Endothelial cell of umbilical vein (primary cell): ENCODE data around the gene ZNF709. TPM values are rescaled to one million over a fixed set of nuclear protein-coding genes. Genes with fewer than 3 reads are reported as not detected.

Experiments
- BruUV-seq: library from RNA; stranded (reverse); fragments of 400-500 nt; replicated peaks from 2 replicates; lab custom pipeline; 2021; lab: Mats Ljungman, UMichigan
- CTCF ChIA-PET: fragments of 300-600, 350-600 bp; sonication (Branson Sonifier 250); formaldehyde crosslinking; loops from one replicate; lab custom pipeline; 2021; ENCODE audit warnings: antibody characterized with exemption, inconsistent platforms; lab: Charles Lee
- POLR2A ChIA-PET: fragments of 300-600, 350-600 bp; sonication (Branson Sonifier 250); formaldehyde crosslinking; loops from one replicate; lab custom pipeline; 2021; ENCODE audit warnings: antibody characterized with exemption, inconsistent platforms; lab: Charles Lee
- DNase-seq: peaks from one replicate; pipeline ENCODE4 v3.0.0-alpha.2; 2011; ENCODE audit warnings: low read depth, low spot score
- FAIRE-seq: peaks from 2 replicates; lab custom pipeline; 2011; peaks lifted over from hg19 to GRCh38; lab: Jason Lieb, UNC
- H2AFZ ChIP-seq: 2 replicates; pipeline ENCODE4 v1.6.0; 2012; ENCODE audit warnings: low read depth, low read length, control low read depth, inconsistent platforms
- H3K27ac ChIP-seq: 2 replicates; pipeline ENCODE4 v1.5.1; 2011; ENCODE audit warnings: low read depth, mild to moderate bottlenecking, control low read depth, low read length, moderate library complexity; ENCODE audit not compliant: insufficient read depth
- H3K27me3 ChIP-seq, 2 experiments: 2 replicates each; pipeline versions ENCODE4 v1.6.0 to v1.6.1; 2011; ENCODE audit warnings: low read length in 2 of 2, mixed read lengths in 1 of 2; ENCODE audit not compliant: control insufficient read depth in 2 of 2, insufficient read depth in 2 of 2
- H3K36me3 ChIP-seq, 2 experiments: 2 replicates in 1 of 2; 3 replicates in 1 of 2; pipeline ENCODE4 v1.5.1; 2011; ENCODE audit warnings: low read length in 2 of 2, mild to moderate bottlenecking in 1 of 2, moderate library complexity in 1 of 2; ENCODE audit not compliant: control insufficient read depth in 2 of 2, insufficient read depth in 2 of 2; ENCODE audit errors: extremely low read depth in 1 of 2
- H3K4me1 ChIP-seq: 3 replicates; pipeline ENCODE4 v1.5.1; 2011; ENCODE audit warnings: mild to moderate bottlenecking, low read length; ENCODE audit not compliant: control insufficient read depth, insufficient read depth; ENCODE audit errors: extremely low read depth
- H3K4me2 ChIP-seq: 2 replicates; pipeline ENCODE4 v1.6.1; 2011; ENCODE audit warnings: low read length, control low read depth, mixed read lengths; ENCODE audit not compliant: insufficient read depth
- H3K4me3 ChIP-seq, 3 experiments: fragments of 200-600 bp in 1 of 3; sonication (generic), shearing (Covaris generic) in 1 of 3; replicated peaks in 1 of 3; 2 replicates each; pipeline ENCODE4 v1.5.1; 2011 to 2016; ENCODE audit warnings: control low read depth in 3 of 3, low read length in 3 of 3, mild to moderate bottlenecking in 2 of 3, inconsistent platforms in 1 of 3, low read depth in 1 of 3, moderate library complexity in 1 of 3; ENCODE audit not compliant: insufficient read depth in 1 of 3
- H3K79me2 ChIP-seq: 2 replicates; pipeline ENCODE4 v1.6.0; 2012; ENCODE audit warnings: low read length, inconsistent platforms; ENCODE audit not compliant: control insufficient read depth, insufficient read depth
- H3K9ac ChIP-seq: replicated peaks from 2 replicates; pipeline ENCODE3; 2011; ENCODE audit warnings: low read length, control low read depth; ENCODE audit not compliant: insufficient read depth; ENCODE audit errors: extremely low read depth
- H3K9me1 ChIP-seq: replicated peaks from 3 replicates; pipeline ENCODE4 v1.6.0; 2011; ENCODE audit warnings: mild to moderate bottlenecking, low read length; ENCODE audit not compliant: control insufficient read depth, insufficient read depth; ENCODE audit errors: extremely low read depth
- H3K9me3 ChIP-seq: replicated peaks from 2 replicates; pipeline ENCODE4 v1.5.1; 2012; ENCODE audit warnings: low read length, inconsistent platforms; ENCODE audit not compliant: control insufficient read depth, insufficient read depth
- H4K20me1 ChIP-seq: replicated peaks from 2 replicates; pipeline ENCODE3; 2011; ENCODE audit warnings: mild to moderate bottlenecking, low read length; ENCODE audit not compliant: control insufficient read depth, insufficient read depth; ENCODE audit errors: extremely low read depth
- EZH2 ChIP-seq: IDR thresholded peaks from 2 replicates; pipeline ENCODE4 v1.6.1; 2012; ENCODE audit warnings: borderline replicate concordance, low read depth, mild to moderate bottlenecking, moderate library complexity, low read length, inconsistent platforms; ENCODE audit not compliant: severe bottlenecking
- FOS ChIP-seq: IDR thresholded peaks from 2 replicates; pipeline ENCODE4 v1.6.1; 2011; ENCODE audit warnings: mild to moderate bottlenecking, low read length, moderate library complexity, borderline replicate concordance; ENCODE audit not compliant: insufficient read depth
- GATA2 ChIP-seq: IDR thresholded peaks from 2 replicates; pipeline ENCODE4 v1.7.0; 2011; ENCODE audit warnings: low read depth, mild to moderate bottlenecking, moderate library complexity, mixed read lengths, low read length; ENCODE audit not compliant: insufficient read length, insufficient read depth
- JUN ChIP-seq: IDR thresholded peaks from 2 replicates; pipeline ENCODE4 v1.6.1; 2011; ENCODE audit warnings: borderline replicate concordance, low read depth; ENCODE audit not compliant: insufficient read length, insufficient read depth
- MAX ChIP-seq: IDR thresholded peaks from 2 replicates; pipeline ENCODE4 v1.6.1; 2011; ENCODE audit not compliant: insufficient read depth, insufficient read length
- MYC ChIP-seq: IDR thresholded peaks from one replicate; pipeline ENCODE4 v1.6.1; 2011; ENCODE audit warnings: mild to moderate bottlenecking, low read depth, low read length
- POLR2A ChIP-seq: IDR thresholded peaks from 2 replicates; pipeline ENCODE4 v1.6.1; 2012; ENCODE audit warnings: low read depth, mild to moderate bottlenecking, control low read depth, low read length
- POLR2AphosphoS5 ChIP-seq: IDR thresholded peaks from 2 replicates; pipeline ENCODE4 v1.6.1; 2012; ENCODE audit warnings: low read depth, mild to moderate bottlenecking, control low read depth, low read length, moderate library complexity; ENCODE audit not compliant: insufficient read depth
- dilution Hi-C: fragments of 300-500 bp; cut with MboI; formaldehyde crosslinking; loops from one replicate; pipeline ENCODE4 v1.15.0; 2019; ENCODE audit warnings: low sequenced_read_pairs; ENCODE audit not compliant: extremely low pct_ligation_motif_present
- intact Hi-C: fragments of 100-400 bp; cut with micrococcal nuclease; formaldehyde crosslinking; loops from one replicate; pipeline ENCODE4 v1.10.0; 2022
- polyA plus RNA-seq, 4 experiments: library from polyadenylated mRNA; depleted of rRNA in 3 of 4; stranded (reverse) in 3 of 4; unstranded in 1 of 4; fragments of >200 nt; gene quantifications; 2 replicates each; pipeline versions ENCODE4 v1.2.1 to v1.2.3, GENCODE V29; 2011 to 2012; ENCODE audit warnings: missing spikeins in 1 of 4
- total RNA-seq: library from RNA; stranded (reverse); gene quantifications from 2 replicates; pipeline ENCODE4 v1.2.3, GENCODE V29; 2021
- TF ChIP-seq, protein P1 (sequence below), 2 donors: IDR thresholded peaks; 1 replicate in 1 of 2; 2 replicates in 1 of 2; pipeline ENCODE4 v1.5.1; 2011; ENCODE audit warnings: low read length in 2 of 2, mild to moderate bottlenecking in 2 of 2, moderate library complexity in 2 of 2, control low read depth in 1 of 2, inconsistent platforms in 1 of 2, low read depth in 1 of 2; ENCODE audit not compliant: insufficient read depth in 1 of 2; ENCODE audit errors: extremely low read depth in 1 of 2

Gene ZNF709
- total and polyA plus RNA-seq, 2 donors (not counting 3 experiments of a cell fraction or from before 2014, with no cell fraction given): 0.65 to 1.8 TPM

DNA sequence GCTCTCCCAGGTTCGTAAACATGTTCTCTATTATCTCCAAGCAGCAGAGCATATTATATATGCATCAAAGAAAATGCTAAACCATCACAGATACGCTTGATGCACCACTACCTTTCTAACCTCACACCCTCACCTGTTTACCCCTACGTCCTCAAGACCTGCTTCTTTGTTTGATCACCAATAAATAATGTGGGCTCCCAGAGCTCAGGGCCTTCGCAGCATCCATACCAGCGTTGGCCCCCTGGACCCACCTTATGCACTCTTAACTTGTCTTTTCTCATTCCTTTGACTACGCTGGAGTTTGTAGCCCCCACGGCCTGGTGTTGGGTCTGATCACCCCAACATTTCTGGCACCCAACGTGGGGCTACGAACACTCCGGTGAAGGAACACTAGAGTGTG is 33.8 kb downstream of the ZNF709 start:
- H3K9me3 ChIP-seq: no peaks in the 10 kb centered on the region
- H3K36me3 ChIP-seq: no peaks in the 10 kb centered on the region
- H2AFZ ChIP-seq: no peak overlapping the region
- TF ChIP-seq, protein P1, sequence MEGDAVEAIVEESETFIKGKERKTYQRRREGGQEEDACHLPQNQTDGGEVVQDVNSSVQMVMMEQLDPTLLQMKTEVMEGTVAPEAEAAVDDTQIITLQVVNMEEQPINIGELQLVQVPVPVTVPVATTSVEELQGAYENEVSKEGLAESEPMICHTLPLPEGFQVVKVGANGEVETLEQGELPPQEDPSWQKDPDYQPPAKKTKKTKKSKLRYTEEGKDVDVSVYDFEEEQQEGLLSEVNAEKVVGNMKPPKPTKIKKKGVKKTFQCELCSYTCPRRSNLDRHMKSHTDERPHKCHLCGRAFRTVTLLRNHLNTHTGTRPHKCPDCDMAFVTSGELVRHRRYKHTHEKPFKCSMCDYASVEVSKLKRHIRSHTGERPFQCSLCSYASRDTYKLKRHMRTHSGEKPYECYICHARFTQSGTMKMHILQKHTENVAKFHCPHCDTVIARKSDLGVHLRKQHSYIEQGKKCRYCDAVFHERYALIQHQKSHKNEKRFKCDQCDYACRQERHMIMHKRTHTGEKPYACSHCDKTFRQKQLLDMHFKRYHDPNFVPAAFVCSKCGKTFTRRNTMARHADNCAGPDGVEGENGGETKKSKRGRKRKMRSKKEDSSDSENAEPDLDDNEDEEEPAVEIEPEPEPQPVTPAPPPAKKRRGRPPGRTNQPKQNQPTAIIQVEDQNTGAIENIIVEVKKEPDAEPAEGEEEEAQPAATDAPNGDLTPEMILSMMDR (IDR thresholded peaks at IDR 0.05; ENCODE audit: extremely low read depth in 1 of 2, insufficient read depth in 1 of 2, low read depth in 1 of 2, low read length in 2 of 2): no peak
- TF ChIP-seq MYC (no peak), POLR2AphosphoS5 (no peak), FOS (no peak), GATA2 (no peak), POLR2A (no peak), EZH2 (no peak), MAX (no peak), JUN (no peak)
- H3K27me3 ChIP-seq: no peaks in the 10 kb centered on the region
- ChIA-PET CTCF (no interaction called here), POLR2A (no interaction called here)
- H4K20me1 ChIP-seq: no peaks in the 10 kb centered on the region
- no peak overlapping the region for H3K27ac ChIP-seq
- no peak for DNase-seq
- no peaks in the 10 kb centered on the region for H3K4me1 ChIP-seq
- no peaks in the 10 kb centered on the region for H3K79me2 ChIP-seq
- H3K4me2 ChIP-seq: no peak overlapping the region
- dilution Hi-C loops: no loop called here
- H3K9ac ChIP-seq: no peak overlapping the region
- H3K4me3 ChIP-seq: no peak overlapping the region
- H3K9me1 ChIP-seq: no peaks in the 10 kb centered on the region
- no TSS peak for BruUV-seq
- intact Hi-C loops: no loop called here
- no peak for FAIRE-seq
